MM.1S (cell line): Measurements from ENCODE around the gene ROS1.

Source experiments
- DNase-seq: peaks from one replicate; pipeline ENCODE4 v3.0.0-alpha.2; 2015
- H2AFZ ChIP-seq: fragments of 300-600 bp; sonication (generic); 2 replicates; pipeline ENCODE4 v1.6.0; 2016; ENCODE audit warnings: antibody characterized with exemption, low read length
- H3F3A ChIP-seq: fragments of 300-600 bp; sonication (generic); 2 replicates; pipeline ENCODE4 v1.6.1; 2016; ENCODE audit warnings: mild to moderate bottlenecking, antibody characterized with exemption, low read length, moderate library complexity, mixed read lengths; ENCODE audit not compliant: insufficient read depth
- H3K27ac ChIP-seq: fragments of 300-600 bp; sonication (generic); 2 replicates; pipeline ENCODE4 v1.5.1; 2016; ENCODE audit warnings: mild to moderate bottlenecking, low read length
- H3K27me3 ChIP-seq: fragments of 300-600 bp; sonication (generic); replicated peaks from 2 replicates; pipeline ENCODE4 v1.6.0; 2016; ENCODE audit warnings: low read length; ENCODE audit not compliant: insufficient read depth
- H3K36me3 ChIP-seq: fragments of 300-600 bp; sonication (generic); replicated peaks from 2 replicates; pipeline ENCODE4 v1.6.1; 2016; ENCODE audit warnings: mild to moderate bottlenecking, low read length, mixed read lengths; ENCODE audit not compliant: insufficient read depth
- H3K4me1 ChIP-seq: fragments of 300-600 bp; sonication (generic); 2 replicates; pipeline ENCODE4 v1.6.1; 2016; ENCODE audit warnings: low read length, mixed read lengths
- H3K4me2 ChIP-seq: fragments of 300-600 bp; sonication (generic); 2 replicates; pipeline ENCODE4 v1.6.0; 2016; ENCODE audit warnings: low read depth, low read length
- H3K4me3 ChIP-seq: fragments of 300-600 bp; sonication (generic); 2 replicates; pipeline ENCODE4 v1.5.1; 2016; ENCODE audit warnings: low read length, mixed read lengths
- H3K79me2 ChIP-seq: fragments of 300-600 bp; sonication (generic); 2 replicates; pipeline ENCODE4 v1.6.1; 2016; ENCODE audit warnings: mixed run types, low read length, mixed read lengths
- H3K9ac ChIP-seq: fragments of 300-600 bp; sonication (generic); 2 replicates; pipeline ENCODE4 v1.6.1; 2016; ENCODE audit warnings: low read length, mixed read lengths
- H3K9me2 ChIP-seq: fragments of 300-600 bp; sonication (generic); replicated peaks from 2 replicates; pipeline ENCODE4 v1.6.1; 2016; ENCODE audit warnings: mild to moderate bottlenecking, low read length, mixed read lengths; ENCODE audit not compliant: insufficient read depth
- H3K9me3 ChIP-seq: fragments of 300-600 bp; sonication (generic); replicated peaks from 2 replicates; pipeline ENCODE4 v1.6.1; 2016; ENCODE audit warnings: mild to moderate bottlenecking, low read length, mixed read lengths; ENCODE audit not compliant: insufficient read depth
- H4K20me1 ChIP-seq: fragments of 300-600 bp; sonication (generic); 2 replicates; pipeline ENCODE4 v1.6.1; 2016; ENCODE audit warnings: mild to moderate bottlenecking, low read length, moderate library complexity, mixed read lengths; ENCODE audit not compliant: insufficient read depth
- CTCF ChIP-seq: fragments of 300-600 bp; sonication (generic); IDR thresholded peaks from 2 replicates; pipeline ENCODE4 v1.5.1; 2016; ENCODE audit warnings: antibody characterized with exemption, low read length, mixed read lengths
- EZH2 ChIP-seq: fragments of 300-600 bp; sonication (generic); optimal IDR thresholded peaks from 2 replicates; pipeline ENCODE3; 2017; ENCODE audit warnings: low read depth, mild to moderate bottlenecking, antibody characterized with exemption, low read length, mixed read lengths
- EZH2phosphoT487 ChIP-seq: fragments of 300-600 bp; sonication (generic); IDR thresholded peaks from 2 replicates; pipeline ENCODE4 v1.6.1; 2018; ENCODE audit warnings: antibody characterized with exemption, low read length

Gene ROS1

GRCh38 chr6:117451671-117452070, 25.9 kb upstream of the ROS1 start:
- Histone ChIP-seq H3K9me2 (no peaks in the 10 kb centered on the region), H3F3A (no peaks in the 10 kb centered on the region), H4K20me1 (no peaks in the 10 kb centered on the region), H3K4me2 (no peak overlapping the region), H2AFZ (no peak overlapping the region), H3K9ac (no peak overlapping the region), H3K4me3 (no peak overlapping the region), H3K9me3 (no peaks in the 10 kb centered on the region), H3K79me2 (no peaks in the 10 kb centered on the region), H3K4me1 (no peaks in the 10 kb centered on the region; the same call in 1 of the 2 replicates), H3K36me3 (no peaks in the 10 kb centered on the region), H3K27me3 (no peaks in the 10 kb centered on the region), H3K27ac (no peak overlapping the region)
- DNase-seq = no peak
- no peak for TF ChIP-seq EZH2
- TF ChIP-seq EZH2phosphoT487 = no peak
- TF ChIP-seq CTCF = no peak

- Histone ChIP-seq H3F3A (no peaks in the 10 kb centered on the region), H3K36me3 (no peaks in the 10 kb centered on the region), H4K20me1 (no peaks in the 10 kb centered on the region), H3K9me3 (no peaks in the 10 kb centered on the region), H3K9ac (no peak overlapping the region), H3K4me1 (no peaks in the 10 kb centered on the region; the same call in 1 of the 2 replicates), H3K27me3 (no peaks in the 10 kb centered on the region), H3K9me2 (no peaks in the 10 kb centered on the region), H2AFZ (0 out of 2 replicates have a peak overlapping the region, but pooled peaks have one; percentile 30), H3K79me2 (no peaks in the 10 kb centered on the region), H3K27ac (no peak overlapping the region), H3K4me2 (peak overlapping the region; percentile 28; the same call in 1 of the 2 replicates), H3K4me3 (no peak overlapping the region)
- TF ChIP-seq EZH2 (no peak), EZH2phosphoT487 (no peak), CTCF (peak; percentile 73)
- DNase-seq = peak; percentile 67
Measured at GRCh38 chr6:117449549-117450439, 24.1 kb upstream of the ROS1 start.

GRCh38 chr6:117448732-117449485, 23.2 kb upstream of the ROS1 start:
- Histone ChIP-seq H3F3A (no peaks in the 10 kb centered on the region), H3K9me3 (no peaks in the 10 kb centered on the region), H3K4me2 (no peak overlapping the region), H3K9ac (no peak overlapping the region), H3K27me3 (no peaks in the 10 kb centered on the region), H3K79me2 (no peaks in the 10 kb centered on the region), H3K9me2 (no peaks in the 10 kb centered on the region), H3K4me3 (no peak overlapping the region), H3K4me1 (no peaks in the 10 kb centered on the region; the same call in 1 of the 2 replicates), H2AFZ (no peak overlapping the region), H4K20me1 (no peaks in the 10 kb centered on the region), H3K27ac (no peak overlapping the region), H3K36me3 (no peaks in the 10 kb centered on the region)
- DNase-seq = no peak
- TF ChIP-seq CTCF = no peak
- no peak for TF ChIP-seq EZH2
- TF ChIP-seq EZH2phosphoT487 = no peak
